ENCODE data around the gene BCKDHA.
A peak's percentile ranks its signal among the peaks of the same experiment; 100 is the strongest.

BCKDHA gene

DNA sequence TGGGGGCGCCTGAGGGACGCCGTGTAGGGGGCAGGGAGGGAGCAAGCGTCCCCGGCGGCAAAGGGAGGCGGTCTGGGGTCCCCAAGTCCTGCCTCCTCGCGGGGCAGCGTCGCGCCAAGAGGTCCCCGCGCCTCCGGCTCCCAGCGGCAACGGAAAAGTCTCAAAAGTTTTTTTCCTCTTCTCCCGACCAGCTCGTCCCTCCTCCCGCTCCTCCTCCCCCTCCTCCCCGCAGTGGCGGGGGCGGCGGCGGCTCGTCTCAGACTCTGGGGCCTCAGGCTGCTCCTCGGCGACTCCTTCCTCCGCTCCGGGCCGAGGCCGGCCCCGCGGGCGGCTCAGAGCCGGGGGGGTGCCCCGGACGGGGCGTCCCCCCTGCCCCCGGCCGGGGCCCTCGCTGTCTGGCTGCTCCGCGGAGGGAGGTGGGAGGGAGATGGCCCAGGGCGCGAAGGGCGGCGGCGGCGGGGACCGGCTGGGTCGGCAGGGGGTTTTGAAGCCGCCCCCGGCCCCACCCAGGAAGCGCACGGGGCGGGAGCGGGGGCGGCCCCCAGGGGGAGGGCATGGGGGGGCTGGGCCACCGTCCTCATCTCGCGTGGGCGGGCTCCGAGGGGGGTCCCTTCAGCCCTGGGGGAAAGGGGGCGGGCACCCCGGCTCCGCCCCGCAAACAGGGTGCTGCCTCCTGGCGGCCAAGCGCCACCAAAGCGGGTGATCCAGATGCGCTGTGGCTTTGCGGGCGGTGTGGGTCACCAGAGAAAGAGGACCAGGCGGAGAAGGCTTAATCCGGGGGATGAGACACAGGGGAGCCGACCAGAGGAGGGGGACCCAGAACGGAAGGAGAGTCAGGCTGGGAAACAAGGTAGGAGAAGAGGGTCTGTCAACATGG lies 43.9 kb upstream of the BCKDHA start, which contains the start of gene TGFB1:
TGFB1 (minus strand) TSS at position 457 of the 877 bp plus-strand sequence. CDS start 878 bp downstream, outside the sequence.
- peak within 1 kb of the TSS; percentile 97 for H3K4me3 ChIP-seq (ENCODE audit: low read depth, low read length)
- TF ChIP-seq, protein P1, sequence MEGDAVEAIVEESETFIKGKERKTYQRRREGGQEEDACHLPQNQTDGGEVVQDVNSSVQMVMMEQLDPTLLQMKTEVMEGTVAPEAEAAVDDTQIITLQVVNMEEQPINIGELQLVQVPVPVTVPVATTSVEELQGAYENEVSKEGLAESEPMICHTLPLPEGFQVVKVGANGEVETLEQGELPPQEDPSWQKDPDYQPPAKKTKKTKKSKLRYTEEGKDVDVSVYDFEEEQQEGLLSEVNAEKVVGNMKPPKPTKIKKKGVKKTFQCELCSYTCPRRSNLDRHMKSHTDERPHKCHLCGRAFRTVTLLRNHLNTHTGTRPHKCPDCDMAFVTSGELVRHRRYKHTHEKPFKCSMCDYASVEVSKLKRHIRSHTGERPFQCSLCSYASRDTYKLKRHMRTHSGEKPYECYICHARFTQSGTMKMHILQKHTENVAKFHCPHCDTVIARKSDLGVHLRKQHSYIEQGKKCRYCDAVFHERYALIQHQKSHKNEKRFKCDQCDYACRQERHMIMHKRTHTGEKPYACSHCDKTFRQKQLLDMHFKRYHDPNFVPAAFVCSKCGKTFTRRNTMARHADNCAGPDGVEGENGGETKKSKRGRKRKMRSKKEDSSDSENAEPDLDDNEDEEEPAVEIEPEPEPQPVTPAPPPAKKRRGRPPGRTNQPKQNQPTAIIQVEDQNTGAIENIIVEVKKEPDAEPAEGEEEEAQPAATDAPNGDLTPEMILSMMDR (IDR thresholded peaks at IDR 0.05; ENCODE audit: borderline replicate concordance, insufficient read depth, low read depth, low read length), result peak; percentile 94

DNA sequence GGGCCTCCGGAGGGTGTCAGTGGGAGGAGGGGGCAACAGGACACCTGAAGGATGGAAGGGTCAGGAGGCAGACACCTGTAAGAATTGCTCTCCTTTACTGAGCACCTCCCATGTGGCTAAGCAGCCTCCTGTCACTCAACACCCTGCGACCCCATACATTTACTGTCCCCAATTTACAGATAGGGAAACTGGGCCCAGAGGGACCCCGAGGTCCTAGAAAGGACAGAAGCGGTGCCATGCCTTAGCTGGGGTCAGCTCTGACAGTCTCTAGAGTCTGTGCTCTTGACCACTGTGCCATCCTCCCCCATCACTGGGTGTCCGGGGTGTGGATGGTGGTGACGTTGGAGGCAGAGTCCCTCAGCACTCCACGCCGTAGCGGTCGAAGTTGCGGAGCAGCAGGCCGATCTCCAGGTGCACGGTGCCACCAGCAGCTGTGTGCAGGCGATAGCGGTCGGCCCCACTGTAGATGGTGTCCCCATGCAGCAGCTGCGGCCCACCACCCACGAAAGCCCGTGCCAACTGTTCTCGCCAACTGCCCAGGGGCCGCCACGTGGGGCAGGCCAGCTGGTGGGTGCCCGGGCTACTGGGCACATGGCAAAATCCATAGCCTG lies 43.2 kb upstream of the BCKDHA start:
- H3K4me3 ChIP-seq (ENCODE audit: low read depth, low read length), result peak overlapping the region; percentile 97
- TF ChIP-seq, protein P1 (IDR thresholded peaks at IDR 0.05; ENCODE audit: borderline replicate concordance, insufficient read depth, low read depth, low read length), result no peak

- H3K4me3 ChIP-seq (ENCODE audit: low read depth, low read length), result no peak overlapping the region
- TF ChIP-seq, protein P1 (IDR thresholded peaks at IDR 0.05; ENCODE audit: borderline replicate concordance, insufficient read depth, low read depth, low read length), result no peak
Observed at GRCh38 chr19:41355035-41355434, 42.6 kb upstream of the BCKDHA start.

DNA sequence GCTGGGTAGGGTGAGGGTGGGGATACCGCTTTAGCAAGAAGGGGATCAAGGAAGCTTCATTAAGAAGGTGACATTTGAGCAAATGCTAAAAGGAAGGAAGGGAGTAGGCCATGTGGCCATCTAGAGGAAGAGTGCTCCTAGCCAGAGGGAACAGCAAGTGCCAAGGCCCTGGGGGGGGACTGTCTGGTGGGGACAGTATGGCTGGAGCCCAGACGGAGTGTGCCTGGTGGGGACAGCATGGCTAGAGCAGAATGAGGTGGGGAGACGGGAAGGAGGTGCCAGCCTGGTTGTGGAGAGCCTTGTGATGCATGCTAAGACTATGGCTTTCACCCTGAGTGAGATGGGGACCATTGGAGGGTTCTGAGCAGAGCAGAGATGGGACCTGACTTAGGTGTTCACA lies 41.8 kb upstream of the BCKDHA start:
- no peak overlapping the region for H3K4me3 ChIP-seq (ENCODE audit: low read depth, low read length)
- TF ChIP-seq, protein P1 (IDR thresholded peaks at IDR 0.05; ENCODE audit: borderline replicate concordance, insufficient read depth, low read depth, low read length), result no peak

- TF ChIP-seq, protein P1 (IDR thresholded peaks at IDR 0.05; ENCODE audit: borderline replicate concordance, insufficient read depth, low read depth, low read length), result no peak
- H3K4me3 ChIP-seq (ENCODE audit: low read depth, low read length), result no peak overlapping the region
Observed at GRCh38 chr19:41356984-41357739, 40.5 kb upstream of the BCKDHA start.

DNA sequence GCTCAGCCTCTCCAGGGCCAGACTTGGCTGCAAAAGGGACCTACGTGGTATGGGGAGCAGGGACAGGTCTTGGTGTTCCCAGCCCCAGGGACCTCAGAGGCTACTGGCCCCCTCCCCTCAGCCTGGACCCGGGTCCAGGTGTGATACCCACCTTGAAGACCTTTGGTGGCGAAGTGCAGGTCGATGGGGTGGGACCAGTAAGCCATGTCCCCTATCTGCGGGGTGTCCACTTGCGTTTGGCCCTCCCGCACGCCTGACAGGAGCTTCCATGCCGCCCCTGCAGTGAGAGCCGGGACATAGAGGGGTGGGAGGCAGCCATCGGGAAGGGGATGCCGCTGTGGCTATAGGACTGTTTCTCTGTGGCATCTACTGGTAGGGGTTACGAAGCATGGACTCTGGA lies 39.9 kb upstream of the BCKDHA start:
- TF ChIP-seq, protein P1 (IDR thresholded peaks at IDR 0.05; ENCODE audit: borderline replicate concordance, insufficient read depth, low read depth, low read length), result no peak
- H3K4me3 ChIP-seq (ENCODE audit: low read depth, low read length), result no peak overlapping the region

Data from GM12875 (cell line).